ENCODE results near the gene SAMD14. TPM values are rescaled to one million over a fixed set of nuclear protein-coding genes. Genes with fewer than 3 reads are reported as not detected.

The SAMD14 gene
- total RNA-seq, 6 experiments from 2014 or later = 0.50 to 3.8 (median 0.77) TPM; not detected in 1

- WGBS (ENCODE audit: insufficient coverage, low coverage, low lambda C conversion rate, missing lambda C conversion rate) = 22% methylated on average over 4 of the region's 4 CpGs
- Histone ChIP-seq H3K4me1 (peaks cover 0 to 11% (median 2%) of the 10 kb centered on the region in 4 donors), H3K9me3 (no peaks in the 10 kb centered on the region), H3K4me3 (no peak overlapping the region), H3K36me3 (no peaks in the 10 kb centered on the region), H3K27ac (no peak overlapping the region), H3K27me3 (no peaks in the 10 kb centered on the region)
- TF ChIP-seq CTCF (IDR thresholded peaks at IDR 0.05) = no peak
- no peak for TF ChIP-seq POLR2A (IDR thresholded peaks at IDR 0.05)
- intact Hi-C loops (cut with DNase I) = no loop called here
- DNase-seq (no peak), ATAC-seq (no peak)
These were observed 27.9 kb upstream of the SAMD14 start for GRCh38 chr17:50157891-50158290.

- peak overlapping the region in 2 of 3 donors; percentile 29 to 38 for H3K27ac ChIP-seq
- no peaks in the 10 kb centered on the region for H3K27me3 ChIP-seq
- H3K9me3 ChIP-seq = no peaks in the 10 kb centered on the region
- intact Hi-C loops (cut with DNase I) = no loop called here
- H3K4me1 ChIP-seq = peaks cover 0 to 10% (median 4%) of the 10 kb centered on the region in 4 donors
- 51% methylated on average over 5 of the region's 8 CpGs for WGBS (ENCODE audit: insufficient coverage, low coverage, low lambda C conversion rate, missing lambda C conversion rate)
- TF ChIP-seq POLR2A (IDR thresholded peaks at IDR 0.05) = no peak
- no peak for TF ChIP-seq CTCF (IDR thresholded peaks at IDR 0.05)
- no peaks in the 10 kb centered on the region for H3K36me3 ChIP-seq
- ATAC-seq = no peak
- H3K4me3 ChIP-seq = no peak overlapping the region
- no peak for DNase-seq
These were observed 25.3 kb upstream of the SAMD14 start for GRCh38 chr17:50155115-50155819.

- H3K27ac ChIP-seq = peak overlapping the region in 1 of 3 donors; percentile 29
These were observed 24.6 kb upstream of the SAMD14 start for GRCh38 chr17:50154604-50155003.

More at GRCh38 chr17:50154604-50155003, 24.6 kb upstream of the SAMD14 start:
- no peak overlapping the region for H3K4me3 ChIP-seq
- ATAC-seq = no peak
- no peaks in the 10 kb centered on the region for H3K27me3 ChIP-seq
- WGBS (ENCODE audit: insufficient coverage, low coverage, low lambda C conversion rate, missing lambda C conversion rate) = 17% methylated on average over 1 of the region's 1 CpG
- H3K4me1 ChIP-seq = peaks cover 0 to 10% (median 4%) of the 10 kb centered on the region in 4 donors
- H3K36me3 ChIP-seq = no peaks in the 10 kb centered on the region
- peak in 1 of 3 donors; percentile 4 for DNase-seq
- TF ChIP-seq CTCF (IDR thresholded peaks at IDR 0.05) (no peak), POLR2A (IDR thresholded peaks at IDR 0.05) (no peak)
- intact Hi-C loops (cut with DNase I) = no loop called here
- H3K9me3 ChIP-seq = no peaks in the 10 kb centered on the region

Data from right lobe of liver (tissue), 6 donors.